GM18517 (cell line): Measurements from ENCODE around the gene LRRC18.

Experiments used
- ATAC-seq: cut with Tn5 transposase; IDR thresholded peaks from one replicate; pipeline ENCODE4 v1.9.1; 2021; ENCODE audit warnings: mild to moderate bottlenecking, moderate library complexity; ENCODE audit not compliant: unreplicated experiment

LRRC18 gene

DNA sequence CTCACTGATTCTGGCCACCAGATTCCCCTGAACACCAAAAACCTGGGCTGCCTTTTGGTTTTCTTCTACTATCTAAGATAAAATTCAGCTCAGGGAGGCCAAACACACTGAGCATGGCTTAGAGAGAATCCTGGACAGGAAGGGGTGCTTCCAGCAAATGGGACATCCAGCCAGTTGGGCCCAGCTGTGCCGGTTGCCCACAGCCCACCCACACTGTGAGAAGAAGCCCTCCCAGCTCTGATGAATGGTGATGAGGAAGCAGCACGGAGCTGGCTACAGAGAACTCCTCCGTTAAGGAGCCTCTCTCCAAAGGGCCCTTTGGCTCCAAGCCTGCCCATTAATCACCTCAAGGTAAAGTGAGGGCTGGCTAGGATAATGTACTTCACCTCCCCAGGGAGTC, 15.9 kb downstream of the LRRC18 start:
- no peak for ATAC-seq

DNA sequence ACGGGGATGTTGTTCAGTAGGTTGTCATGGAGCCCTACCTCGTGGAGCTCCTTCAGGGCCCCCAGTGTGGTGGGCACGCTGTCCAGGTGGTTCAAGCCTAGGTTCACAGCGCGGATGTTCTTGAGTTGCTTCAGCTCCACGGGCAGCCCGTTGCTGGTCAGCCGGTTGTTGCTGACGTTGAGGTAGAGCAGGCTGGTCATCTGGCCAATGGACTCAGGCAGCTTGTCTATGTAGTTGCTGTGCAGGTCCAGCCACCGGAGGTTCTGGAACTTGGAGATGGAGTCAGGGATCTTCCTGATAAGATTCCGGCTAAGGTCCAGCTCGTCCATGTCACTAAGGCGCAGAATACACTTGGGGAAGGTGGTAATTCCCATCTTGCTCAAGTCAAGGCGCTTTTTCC, 26.0 kb downstream of the LRRC18 start:
- ATAC-seq = no peak

DNA sequence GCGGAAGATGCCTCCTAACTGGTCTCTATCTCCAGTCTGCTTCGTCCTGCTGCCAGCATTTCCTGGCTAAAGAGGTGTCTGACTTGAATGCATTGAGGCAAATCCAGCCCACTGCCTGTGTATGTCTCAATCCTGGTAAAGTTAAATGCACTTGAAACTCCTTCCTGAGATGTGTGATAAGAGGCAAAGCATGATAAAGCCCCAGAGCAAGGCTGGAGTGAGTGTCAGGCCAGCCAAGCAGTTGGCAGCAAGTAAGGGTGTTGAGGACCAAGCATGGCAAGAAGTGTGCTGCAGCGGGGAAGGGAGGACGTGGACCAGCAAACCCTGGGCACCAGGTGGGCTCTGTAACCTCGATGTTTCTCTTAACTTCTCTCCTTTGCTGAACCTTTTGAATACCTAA, 29.1 kb downstream of the LRRC18 start:
- ATAC-seq = no peak

DNA sequence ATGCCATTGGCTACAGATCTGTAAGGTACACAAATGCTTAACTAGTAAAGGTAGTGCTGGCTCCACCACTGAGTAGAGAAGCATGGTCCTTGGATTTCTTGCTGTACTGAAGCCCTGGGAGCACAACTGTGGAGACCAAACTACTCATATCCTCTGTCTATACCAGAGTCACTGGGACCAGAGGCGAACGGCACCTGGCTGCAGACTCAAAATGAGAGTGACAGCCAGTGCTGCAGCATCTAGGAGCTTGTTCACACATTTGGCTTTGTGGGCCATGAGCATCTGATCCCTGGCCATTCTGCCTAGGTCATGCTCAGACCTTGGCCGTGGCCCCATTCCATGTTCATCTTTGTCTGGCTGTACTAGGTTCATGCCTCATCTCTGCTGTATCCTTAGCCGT, 31.9 kb downstream of the LRRC18 start:
- no peak for ATAC-seq

DNA sequence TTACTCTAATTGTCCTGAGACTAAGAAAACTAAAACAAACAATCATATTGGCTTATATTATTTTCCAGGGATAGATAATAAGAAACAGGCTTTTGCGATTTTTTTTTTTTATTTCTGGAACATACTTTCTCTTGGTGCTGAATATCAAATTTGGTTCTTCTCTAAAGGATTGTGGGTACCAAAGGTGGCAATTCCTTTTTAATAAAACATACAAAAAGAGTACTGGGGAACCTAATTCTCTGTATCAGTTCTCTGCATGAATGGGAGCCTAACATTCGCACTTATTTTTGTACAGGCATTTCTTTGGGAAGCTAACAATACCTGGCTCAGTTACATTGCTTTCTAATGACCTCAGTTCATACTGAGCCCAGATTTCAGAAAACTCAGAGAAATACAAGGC, 32.8 kb downstream of the LRRC18 start:
- ATAC-seq = no peak

DNA sequence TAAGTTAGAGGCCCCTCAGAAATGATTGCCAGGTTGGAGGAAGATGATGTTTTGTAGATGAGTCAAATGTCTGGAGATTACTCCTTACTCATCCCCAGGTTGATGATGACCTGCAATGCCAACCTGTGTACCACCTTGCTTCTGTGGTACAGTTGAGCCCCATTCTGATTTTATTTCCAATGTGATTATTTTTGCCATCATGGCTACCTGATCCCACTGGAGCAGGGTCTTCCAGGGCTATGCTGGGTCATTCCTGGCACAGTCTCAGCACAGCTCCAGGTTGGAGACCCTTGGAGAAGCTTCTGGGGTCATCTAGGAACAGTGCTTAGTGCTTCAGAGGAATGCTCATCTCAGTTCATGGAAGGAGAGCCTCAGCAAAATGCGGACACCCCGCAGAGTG, 34.3 kb downstream of the LRRC18 start:
- ATAC-seq = no peak

DNA sequence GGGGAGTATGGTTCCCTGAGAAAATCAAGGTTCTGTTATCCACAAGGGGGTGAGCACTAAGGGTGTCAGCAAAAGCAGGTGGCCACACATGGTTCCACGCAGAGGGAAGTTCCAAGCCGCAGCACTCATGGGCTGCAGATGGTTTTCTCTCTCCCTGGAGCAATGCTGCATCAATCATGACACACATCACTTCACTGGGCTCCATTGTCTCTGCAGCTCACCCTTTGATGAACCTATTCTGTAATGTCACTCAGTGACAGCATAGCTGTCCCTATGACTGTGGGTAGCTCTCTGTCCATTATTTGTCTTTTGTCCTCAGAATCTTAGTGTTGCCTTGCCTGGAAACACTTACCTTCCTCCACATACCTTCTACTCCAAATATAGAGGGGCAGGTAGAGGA, 34.8 kb downstream of the LRRC18 start:
- ATAC-seq = no peak

DNA sequence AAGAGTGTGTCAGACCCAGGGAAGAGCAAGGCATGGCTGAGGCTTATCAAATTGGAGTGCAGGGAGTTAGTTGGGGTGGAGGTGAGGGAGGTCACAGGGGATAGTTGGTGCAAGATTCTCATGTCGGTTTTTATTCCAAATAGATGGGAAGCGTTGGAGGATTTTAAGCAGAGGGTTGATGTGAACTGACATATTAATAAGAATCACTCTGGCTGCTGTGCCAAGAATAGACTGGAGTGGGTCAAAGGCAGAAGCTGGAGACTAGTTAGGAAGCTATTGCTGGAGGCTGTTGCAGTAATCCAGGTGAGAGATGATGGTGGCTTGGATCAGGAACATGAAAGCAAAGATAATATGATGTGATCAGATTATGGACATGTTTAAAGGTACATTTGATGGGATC, 36.5 kb downstream of the LRRC18 start:
- no peak for ATAC-seq

DNA sequence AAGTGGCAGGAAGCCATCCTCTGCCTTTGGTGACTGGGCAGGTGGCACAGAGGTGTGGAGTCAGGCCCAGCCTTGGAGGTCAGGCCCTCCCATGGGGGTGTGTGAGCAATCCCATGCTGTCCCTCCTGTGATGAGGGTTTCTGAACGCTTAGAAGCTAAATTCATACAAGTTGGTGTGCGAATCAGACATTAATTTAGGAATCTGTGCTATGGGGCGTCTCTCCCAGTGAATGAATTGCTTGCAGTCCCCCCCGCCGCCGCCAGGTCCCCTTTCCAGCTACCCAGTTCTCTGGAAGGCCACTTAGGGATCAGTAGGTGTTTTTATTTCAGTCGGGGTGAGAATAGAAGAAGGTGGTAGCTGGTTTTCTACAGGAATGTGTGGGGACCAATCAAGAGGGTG, 37.5 kb downstream of the LRRC18 start:
- no peak for ATAC-seq

DNA sequence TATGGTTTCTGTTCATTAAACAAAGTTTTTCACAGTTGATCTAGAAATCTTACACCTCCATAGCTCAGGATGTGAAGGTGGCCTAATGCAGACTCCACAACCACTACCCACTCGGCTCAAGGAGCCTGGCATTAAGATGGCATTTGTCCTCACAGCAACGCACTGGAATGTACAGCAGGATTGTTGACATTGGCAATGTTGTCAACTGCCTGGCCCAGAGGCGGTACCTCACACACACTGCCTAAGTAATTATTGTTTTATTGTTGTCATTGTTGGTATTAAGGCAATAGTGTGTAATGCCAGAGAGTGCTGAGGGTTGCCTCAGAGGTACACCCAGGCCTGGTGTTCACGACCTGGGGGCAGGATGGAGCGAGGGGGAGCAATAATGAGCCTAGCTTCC, 38.3 kb downstream of the LRRC18 start:
- ATAC-seq = no peak

DNA sequence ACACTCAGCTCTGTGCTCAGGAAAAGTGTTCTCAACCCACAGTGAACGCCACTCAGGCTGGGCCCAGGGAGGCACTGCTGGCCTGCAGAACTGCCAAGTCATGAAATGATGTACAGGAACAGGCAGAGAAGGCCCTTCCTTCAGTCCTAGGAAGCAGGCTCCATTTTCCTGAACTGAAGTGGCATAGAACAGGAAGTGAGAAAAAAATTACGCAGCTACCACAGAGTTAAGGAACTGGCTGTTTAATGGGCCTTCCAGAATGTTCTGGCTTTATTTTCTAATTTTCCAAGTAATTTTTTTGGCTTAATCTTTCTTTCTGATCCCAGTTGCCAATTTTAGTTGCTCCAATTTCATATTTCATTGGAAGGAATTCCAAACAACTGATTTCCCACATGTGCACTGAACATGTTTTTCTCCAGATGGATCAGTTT, 39.3 kb downstream of the LRRC18 start:
- no peak for ATAC-seq

DNA sequence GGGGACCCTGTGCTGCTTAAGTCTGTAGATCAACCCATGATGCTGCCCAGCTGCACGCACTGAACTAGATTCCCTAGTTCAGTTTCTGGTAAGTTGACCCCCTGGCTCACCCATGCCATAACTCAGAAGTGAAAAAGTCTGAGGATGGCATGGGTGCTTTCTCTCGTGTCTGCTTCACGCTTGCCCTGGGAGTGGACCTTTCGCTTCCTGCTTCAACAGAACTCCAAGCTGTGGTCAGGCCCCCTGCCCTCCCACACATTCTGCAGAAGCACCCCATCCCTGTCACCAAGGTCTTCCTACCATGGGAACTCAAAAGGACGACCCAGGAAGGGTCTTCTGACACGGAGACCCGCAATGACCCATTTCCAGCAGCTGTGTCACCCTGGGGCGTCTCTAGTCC, 39.9 kb downstream of the LRRC18 start:
- no peak for ATAC-seq

DNA sequence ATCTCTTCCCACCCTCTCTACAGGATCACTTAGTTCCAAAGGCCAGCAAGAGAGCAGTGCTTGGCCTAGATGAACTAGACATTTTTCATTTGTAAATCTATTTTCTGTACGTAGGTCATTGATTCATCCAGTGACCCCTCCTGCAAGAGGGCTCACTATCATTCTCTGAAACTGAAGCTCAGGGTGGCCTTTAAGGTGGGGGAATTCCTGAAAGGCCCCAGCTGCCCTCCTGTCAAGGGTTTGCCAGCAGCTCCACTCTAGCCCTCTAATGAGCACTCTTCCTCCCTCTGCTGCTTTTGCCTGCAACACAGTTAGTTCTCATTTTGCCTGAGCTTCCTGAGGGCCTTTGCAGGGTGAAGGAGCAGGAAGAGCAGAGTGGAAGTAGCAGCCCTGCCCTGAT, 41.2 kb downstream of the LRRC18 start:
- no peak for ATAC-seq

DNA sequence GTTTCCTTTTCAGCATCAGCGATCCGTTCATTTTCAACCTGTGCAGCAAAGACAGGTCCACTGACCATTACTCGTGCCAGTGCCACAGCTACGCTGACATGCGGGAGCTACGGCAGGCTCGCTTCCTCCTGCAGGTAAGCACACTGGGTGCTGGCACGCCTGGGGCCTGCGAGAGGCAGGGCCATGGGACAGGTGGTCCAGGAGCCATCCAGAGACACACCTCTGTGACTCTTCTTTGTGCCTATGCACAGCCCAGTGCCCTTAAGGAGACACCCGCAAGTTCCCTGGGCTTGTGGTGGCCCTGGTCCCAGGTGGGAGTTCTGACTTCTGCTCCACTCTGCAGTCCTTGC, 42.2 kb downstream of the LRRC18 start:
- ATAC-seq = no peak

DNA sequence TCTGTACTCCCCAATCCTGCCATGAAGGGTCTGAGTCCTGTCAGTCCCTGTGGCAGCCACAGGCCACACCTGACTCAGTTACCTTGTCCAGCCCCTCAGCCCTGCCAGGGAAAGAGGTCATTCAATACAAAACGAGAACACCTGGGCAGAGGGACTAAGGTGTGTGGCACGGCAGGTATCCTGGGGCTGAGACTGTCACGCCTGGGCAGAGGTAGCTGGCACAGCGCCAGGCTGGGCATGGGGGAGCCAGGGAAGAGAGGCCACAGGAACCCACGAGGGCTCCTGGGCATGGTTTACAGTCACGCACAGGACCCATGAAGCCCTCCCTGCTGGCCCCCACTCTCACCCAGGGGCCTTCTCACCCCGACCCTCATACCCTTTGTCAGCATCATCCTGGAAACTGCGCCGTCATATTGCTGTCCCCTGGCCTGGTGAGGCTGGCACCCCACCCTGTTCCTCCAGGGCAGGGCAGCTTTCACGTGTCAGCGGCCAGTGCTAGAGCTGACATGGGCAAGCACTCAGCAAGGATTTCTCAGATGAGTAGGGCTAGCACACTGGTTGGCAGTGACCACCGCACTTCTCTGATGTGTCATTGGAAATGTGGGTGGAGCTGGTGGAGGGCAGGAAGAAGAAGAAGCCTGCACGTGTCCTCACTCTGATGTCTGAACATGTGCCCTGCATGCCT, 42.7 kb downstream of the LRRC18 start:
- no peak for ATAC-seq

DNA sequence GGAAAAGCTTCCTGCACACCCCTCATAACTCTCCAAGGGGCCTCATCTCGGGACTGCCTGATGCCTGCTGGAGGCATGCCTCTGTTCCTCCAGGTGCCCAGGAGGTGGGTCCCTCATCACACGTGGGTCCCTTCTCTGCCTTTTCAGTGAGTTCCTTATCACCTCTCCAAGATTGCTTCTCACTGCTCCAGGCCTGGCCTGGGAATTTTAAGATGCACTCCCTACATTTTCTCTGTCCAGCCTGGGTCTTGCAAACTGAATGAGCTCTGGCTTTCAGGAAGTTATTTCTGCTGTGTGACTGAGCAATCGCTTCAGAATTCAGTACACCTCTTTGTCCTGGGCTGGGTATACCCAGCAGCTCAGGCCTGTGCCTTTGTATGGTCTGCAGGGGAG, 43.8 kb downstream of the LRRC18 start:
- ATAC-seq = no peak

DNA sequence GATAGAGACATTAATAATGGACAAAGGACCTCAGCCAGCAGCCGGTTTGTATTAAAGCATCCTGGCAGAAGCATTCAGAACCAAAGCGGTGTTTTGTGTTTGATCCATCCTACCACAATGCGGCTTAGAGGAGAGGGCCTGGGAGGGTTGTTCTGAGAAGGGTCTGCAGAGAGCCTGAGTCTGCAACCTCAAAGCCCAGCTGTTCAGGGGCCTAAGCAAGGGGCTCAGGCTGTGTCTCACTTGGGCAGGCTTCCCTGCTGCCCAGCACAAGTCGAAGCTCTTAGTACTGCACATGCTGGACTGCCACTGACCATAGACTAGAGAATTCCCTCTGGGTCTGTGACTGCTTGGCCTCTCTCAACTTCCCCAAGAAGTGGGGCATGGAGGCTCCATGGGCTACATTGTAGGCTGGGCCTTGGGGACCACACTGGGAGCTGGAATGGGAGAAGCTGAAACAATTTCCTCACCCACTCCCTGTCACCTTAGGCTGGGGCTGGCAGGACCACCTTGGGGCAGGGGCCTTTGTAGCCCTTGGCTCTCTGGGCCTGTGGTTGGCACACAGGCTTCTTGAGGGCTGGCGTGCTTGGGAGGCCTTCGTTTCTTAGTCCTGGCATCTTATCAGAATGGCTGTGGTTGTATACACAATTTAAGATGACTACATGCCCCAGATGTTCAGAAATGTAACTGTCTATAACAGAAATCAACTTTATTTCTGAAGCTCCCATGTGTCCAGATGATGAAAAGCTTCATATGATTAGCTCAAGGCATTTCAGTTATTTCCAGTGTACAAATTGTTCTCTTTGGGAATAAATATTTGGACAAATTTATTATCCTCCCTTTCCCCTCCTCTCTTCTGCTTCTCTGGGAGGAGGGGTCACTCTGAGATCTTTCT, 44.5 kb downstream of the LRRC18 start:
- no peak for ATAC-seq

DNA sequence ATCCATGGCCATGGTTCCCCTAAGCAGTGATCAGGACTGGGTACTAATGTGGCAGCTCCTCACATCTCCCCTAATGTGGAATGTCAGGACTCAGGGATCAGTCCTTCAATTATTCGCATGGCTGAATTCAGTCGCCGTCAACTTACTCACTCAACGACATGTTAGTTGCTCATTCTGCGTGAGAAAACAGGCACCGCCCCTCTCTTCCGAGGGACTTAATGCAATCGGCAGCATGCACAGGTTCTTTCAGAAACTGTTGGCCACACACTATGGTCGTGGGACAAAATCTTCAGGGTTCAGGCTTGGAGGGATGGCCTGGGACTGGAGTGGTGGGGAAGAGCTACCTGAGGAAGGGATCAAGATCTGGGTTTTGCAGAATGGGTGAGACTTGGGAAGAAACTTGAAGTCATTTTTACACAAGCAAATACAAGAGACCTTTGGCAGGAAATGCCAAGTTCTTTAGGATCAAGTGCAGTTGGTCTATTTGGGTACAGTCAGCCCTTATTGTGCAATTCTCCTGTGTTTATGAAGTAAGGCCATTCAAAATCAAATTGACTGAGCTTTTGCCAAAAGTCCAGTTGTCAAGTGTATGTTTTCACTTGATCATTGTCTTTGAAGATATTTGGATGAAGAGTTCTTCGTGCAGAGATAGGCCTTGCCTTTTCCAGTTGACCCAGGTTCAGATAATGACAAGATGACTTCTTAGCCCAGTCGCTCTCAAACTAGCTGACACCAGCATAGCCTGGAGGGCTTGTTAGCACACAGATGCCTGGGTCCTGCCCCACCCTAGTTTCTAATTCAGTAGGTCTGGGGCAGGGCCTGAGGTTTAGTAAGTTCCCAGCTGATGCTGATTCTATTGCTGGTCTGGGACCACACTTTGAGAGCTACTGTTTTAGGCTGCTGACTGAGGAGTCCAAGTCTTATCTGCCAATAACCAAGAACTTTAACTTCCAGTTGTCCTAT, 48.5 kb downstream of the LRRC18 start:
- ATAC-seq = no peak

DNA sequence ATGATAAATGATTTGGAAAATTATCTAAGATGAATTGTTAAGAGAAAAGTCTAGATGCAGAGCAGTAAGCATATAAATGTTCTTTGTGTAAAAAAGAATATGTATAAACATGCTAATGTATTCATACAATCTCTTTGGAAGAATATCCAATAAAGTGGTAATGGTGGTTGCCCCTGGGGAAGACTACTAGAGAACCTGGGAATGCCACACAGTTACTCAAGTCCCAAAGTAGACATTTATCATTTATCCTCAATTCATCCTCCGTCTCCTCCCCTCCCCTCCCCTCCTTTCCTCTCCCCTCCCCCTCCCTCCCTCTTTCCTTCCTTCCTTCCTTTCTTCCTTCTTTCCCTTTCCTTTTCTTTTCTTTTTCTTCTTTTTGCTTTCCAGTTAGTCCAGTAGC, 51.7 kb downstream of the LRRC18 start:
- no peak for ATAC-seq

DNA sequence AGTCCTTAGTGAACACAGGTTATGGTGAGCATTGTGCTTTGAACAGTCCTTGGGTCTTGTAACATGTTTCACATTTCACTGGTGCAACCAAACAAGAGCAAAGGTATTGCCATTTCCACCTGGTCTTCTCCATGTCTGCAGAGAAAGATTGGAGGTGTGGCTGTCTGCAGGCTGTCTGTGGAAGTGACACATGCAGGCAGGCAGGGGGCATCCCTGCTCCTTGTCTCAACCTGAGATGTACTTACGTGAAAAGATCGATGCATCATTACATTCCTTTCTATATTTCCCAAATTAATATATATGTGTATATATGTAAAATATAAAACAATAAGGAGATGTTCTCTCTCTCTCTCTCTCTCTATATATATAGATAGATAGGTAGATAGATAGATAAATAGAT, 54.3 kb downstream of the LRRC18 start:
- no peak for ATAC-seq
